NCI-H345 (cell line): Measurements from ENCODE around the gene DNAJC13.

Source experiments
- DNase-seq: peaks from one replicate; lab custom pipeline; 2025; lab: John Stamatoyannopoulos, UW

DNAJC13 gene

DNA sequence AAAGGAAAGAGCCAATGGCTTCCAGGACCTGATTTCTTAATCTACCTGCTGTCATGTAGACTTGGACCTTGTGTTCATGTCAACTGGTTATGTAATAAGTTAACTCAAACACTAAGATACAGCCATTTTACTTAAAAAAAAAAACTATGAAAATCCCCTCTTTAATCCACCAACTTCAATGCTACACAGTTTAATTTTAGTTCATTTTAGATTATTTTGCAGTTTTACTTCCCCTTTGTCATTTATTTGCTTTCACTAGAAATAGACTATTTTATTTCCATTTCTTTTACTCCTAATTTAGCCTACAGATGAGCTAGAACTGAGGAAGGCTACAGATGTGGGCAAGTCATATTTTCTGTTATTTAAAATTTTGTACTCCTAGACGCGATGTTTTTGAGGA lies 10.7 kb upstream of the DNAJC13 start:
- no peak for DNase-seq

DNA sequence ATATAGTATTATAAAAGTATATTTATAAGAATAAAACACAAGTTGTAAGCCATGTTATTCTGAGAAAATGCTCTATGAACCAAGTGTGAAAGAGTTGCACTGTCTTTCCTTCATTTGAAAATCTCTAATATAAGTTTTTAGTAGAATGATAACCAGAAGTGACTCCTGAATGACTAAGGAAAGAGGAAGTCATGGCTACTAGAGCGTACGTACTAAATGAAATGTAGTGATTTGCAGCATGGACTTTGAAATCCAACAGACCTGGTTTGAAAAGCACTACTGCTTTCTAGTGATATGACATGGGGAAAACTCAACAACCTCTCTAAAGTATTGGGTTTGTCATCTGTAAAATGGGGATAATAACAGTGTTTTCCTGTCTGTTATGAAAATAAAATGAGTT lies 10.3 kb upstream of the DNAJC13 start:
- no peak for DNase-seq

DNA sequence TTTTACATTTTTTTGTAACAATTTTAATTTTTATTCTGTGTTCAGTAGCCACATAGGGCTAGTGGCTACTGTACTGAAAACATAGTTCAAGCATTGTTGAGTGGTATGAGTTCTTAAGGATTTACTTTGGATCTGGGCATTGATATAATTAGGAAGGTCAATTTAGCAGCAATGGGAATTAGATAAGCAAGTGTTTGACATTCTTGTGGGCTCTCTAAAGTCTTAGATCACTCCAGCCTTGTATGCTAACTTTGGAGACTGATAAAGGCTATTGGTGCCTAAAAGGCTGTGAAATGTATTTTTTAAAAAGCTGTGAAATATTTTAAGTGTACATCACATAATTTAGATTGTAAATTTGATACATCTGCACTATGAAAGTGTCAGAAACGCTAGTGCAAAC lies 2.5 kb upstream of the DNAJC13 start:
- DNase-seq, result no peak

DNA sequence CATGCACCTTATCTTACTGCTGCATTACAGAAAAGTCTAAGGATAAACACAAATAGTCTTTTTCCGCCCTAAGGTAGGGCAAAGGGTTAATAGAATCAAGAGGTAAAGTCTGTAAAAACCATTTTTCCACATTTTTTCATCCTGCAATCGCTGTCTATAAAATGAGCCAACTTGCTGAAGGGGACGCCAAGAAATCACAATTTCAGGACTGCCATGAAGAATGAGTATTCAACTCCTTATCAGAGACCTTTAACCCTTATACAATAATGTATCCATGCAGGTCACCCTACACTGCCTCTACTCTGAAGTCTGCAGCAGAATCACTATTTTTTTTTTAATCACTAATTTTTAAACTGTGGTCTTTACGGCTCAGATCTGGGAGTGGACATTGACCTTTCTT lies 1.1 kb upstream of the DNAJC13 start:
- no peak for DNase-seq

DNA sequence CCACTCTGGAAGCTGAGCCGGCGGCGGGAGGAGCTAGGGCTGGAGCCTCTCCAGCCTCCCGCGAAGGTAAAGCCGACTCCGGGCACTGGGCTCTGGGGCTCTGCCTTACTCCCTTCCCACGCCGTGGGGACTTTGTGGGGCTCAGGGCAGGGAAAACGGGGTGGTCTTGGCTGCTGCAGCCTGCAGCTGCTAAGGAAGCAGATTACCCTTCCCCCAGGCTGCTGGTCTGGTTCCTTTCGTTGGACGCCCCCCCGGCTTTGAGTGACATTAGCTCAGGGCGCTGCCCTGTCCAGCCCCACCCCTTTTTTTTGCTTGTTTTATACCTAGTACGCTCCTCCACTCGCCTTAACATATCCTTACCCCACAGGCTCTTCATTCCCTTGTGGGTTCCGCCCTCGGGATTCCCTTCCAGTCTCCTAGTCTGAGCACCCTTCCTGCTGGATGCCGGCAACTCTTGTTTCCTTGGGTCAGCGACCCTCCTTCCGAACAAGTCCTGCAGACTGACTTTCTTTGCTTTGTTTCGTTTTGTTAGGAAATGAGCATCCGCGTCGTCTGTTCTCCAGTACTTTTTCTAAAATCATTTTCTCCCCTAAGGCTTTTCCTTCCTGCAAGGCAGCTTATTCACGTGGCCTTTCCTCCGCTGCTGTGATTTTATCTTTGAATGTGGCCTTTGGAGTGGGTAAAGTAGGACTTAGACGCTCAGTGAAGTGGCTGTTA lies 551 bp downstream of the DNAJC13 start:
- DNase-seq, result peak; percentile 21

DNA sequence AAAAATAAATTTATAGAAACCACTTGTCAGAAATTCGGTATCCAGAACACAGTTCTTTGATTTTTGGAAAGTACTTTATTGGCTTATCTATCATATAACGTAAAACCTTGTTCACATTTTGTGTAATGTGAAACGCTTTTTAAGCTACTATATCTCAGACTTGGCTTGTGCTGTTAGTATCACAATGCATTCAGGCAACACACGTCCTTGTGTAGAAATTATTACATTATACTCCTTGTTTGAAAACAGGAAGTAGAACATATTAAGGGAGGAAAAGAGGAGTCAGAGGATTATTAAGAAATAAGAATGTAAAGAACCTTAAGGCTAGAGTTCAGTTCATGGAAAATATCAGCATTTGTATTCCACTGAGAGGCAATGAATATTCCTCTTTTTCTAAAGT lies 1.6 kb downstream of the DNAJC13 start:
- DNase-seq, result no peak

DNA sequence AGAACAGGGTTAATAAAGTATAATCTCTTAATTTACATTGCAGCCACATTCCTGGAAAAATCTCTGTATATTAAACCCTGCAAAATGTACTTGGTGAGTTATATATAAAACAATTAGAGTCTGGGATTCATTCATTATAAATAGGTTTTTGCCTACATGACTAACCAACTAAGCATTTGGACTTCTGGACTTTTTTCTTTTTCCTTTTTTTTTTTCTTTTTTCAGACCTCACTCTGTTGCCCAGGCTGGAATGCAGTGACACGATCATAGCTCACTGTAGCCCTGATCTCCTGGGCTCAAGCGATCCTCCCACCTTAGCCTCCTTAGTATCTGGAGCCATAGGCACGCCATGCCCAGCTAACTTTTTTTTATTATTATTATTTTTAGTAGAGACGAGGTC lies 4.5 kb downstream of the DNAJC13 start:
- DNase-seq, result no peak

DNA sequence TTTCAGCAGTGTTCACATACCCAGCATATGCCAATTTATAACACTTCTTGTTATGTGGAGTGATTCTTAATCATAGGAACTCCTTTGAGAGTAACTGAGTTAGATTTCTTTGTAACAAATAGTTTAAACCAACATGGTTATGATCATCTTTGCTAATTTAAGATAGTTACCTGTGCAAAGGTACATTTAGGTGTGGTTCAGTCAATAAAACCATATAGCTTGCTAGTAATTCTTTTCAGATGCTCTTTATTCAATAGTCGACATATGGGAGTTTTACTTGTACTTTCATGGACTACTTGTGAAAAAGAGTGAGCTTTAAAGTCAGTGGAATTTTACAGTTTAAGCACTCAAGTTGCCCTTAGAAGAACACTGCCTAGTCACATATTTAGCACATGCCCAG lies 5.2 kb downstream of the DNAJC13 start:
- DNase-seq, result no peak

DNA sequence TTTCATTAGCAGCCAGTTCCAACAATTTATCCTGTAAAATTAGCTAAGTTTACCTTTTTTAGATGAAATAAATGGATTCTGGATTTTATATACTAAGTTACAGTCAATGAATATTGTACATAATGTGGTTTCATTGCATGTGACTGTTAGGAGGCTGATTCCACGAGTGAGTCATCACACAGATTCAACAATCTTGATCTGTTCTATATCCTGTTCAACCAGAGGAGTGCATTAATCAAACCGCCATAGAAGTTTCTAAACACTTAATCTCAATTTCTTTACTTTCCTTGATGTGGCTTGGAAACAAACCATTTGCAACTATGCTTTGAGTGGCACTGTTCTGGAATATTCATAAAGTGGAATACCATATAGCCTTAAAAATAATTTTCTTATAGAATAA lies 15.3 kb downstream of the DNAJC13 start:
- no peak for DNase-seq

DNA sequence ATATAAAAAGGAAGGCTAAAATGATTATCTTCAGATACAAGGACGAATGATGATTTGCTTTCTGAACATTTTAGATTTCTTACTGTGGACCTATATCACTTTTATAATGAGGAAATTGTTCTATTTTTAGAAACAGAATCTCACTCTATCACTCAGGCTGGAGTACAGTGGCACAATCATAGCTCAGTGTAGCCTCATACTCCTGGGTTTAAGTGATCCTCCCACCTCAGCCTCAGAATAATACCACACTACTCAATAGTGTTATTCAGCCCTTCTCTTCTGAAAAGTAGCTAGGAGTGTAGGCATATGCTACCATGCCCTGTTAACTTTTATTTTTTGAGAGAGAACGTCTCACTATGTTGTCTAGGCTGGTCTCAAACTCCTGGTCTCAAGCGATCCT lies 15.8 kb downstream of the DNAJC13 start:
- DNase-seq, result no peak

DNA sequence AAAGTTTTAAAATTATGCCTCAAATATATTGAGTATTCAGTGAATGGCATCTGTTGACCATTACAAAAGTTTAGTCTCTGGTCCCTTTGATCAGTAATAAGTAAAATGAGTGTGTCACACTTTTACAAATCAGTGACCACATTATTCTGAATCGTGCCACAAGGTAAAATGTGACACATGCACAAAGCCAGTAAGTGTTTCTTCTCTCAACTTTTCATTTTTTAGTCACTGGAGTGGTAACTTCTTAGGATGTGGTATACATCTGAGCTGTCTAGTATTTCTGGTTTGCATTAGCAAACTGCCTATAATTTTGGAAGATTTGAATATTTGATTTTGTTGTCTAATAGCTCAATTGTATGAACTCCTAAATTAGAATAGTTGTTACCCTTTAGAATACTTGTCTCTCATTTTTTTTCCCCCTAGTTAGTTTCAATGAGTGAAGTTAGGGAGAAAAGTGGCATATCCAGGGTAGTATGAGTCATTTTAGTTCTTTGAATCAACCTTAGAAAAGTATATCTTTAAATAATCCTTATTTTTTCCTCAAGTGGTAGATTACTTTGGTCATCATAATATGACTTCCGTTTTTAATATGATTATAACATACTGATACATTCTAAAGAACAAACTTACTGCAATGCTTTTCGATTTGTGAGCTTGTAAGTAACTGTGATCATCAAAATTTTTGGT lies 18.1 kb downstream of the DNAJC13 start:
- DNase-seq, result no peak

DNA sequence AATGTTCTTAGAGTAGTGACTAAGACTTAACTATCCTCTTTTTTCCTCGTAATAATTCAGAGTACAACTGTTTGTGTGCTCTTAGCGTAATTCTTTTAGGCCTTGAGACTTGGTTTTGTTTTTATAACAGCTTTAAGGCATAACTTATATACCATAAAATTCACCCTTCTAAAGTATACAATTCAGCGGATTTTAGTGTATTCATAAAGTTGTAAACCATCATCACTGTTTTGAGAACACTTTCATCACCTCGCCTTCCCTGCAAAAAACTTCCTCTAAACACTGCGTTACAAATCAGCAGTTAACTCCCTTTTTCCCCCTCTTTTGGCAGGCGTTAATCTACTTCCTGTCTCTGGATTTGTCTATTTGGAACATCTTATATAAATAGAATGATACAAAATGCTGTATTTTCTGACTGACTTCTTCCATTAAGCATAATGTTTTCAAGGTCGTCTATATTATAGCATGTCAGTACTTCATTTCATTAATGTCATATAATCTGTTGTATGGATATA lies 18.7 kb downstream of the DNAJC13 start:
- no peak for DNase-seq

DNA sequence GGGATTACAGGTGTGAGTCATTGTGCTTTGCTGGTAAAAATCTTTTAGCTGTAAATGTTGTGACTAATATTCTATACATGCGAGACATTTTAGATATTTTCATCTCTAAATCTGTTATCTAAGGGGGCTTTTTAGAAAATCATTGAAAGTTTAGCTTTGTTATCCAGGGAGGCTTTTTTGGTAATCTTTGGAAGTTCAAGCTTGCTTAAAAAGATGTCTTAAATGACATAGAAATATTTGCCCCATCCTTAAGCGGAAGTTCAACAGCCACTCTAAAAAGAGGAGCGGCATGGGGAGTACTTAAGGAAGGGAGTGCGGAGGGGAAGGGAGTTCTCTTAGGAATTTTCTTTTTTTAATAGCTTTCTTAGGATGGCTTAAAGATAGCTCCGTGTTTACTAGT lies 26.1 kb downstream of the DNAJC13 start:
- DNase-seq, result no peak

DNA sequence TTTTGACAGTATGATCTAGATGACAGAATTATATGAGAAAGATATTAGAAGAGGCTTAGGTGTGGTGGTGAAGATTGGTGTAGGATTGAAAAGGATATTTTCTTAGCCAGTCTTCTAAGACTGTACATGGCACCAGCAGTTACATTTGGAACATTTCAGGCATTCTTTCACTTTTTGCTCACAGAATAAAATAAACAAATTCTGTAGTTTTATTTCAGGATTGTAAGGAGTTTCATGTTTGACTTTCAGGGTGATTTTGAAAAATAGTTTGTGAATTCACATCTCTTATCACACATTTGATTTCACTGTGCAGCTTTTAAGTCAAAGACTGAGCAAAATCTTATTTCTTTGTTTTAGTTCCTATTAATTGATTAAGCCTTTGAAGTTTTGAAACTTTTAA lies 27.1 kb downstream of the DNAJC13 start:
- DNase-seq, result no peak

DNA sequence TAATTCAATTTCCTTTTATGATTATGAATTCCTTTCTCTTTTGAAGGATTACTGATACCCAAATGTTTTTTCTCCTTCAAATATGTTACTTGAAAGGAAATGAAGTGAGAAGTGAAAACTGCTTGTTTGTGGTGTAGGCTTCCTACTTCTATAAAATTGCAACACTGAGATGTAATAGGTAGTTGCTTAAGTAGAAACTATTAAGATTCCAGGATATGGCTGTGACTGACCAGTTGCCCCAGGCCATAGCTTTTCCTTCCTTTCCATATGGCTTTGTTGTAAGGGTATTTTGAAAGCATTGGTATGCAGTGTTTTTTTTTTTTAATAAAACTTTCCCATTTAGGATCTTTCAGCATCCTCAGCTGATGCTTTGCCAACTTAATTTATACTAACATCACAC lies 28.5 kb downstream of the DNAJC13 start:
- no peak for DNase-seq

DNA sequence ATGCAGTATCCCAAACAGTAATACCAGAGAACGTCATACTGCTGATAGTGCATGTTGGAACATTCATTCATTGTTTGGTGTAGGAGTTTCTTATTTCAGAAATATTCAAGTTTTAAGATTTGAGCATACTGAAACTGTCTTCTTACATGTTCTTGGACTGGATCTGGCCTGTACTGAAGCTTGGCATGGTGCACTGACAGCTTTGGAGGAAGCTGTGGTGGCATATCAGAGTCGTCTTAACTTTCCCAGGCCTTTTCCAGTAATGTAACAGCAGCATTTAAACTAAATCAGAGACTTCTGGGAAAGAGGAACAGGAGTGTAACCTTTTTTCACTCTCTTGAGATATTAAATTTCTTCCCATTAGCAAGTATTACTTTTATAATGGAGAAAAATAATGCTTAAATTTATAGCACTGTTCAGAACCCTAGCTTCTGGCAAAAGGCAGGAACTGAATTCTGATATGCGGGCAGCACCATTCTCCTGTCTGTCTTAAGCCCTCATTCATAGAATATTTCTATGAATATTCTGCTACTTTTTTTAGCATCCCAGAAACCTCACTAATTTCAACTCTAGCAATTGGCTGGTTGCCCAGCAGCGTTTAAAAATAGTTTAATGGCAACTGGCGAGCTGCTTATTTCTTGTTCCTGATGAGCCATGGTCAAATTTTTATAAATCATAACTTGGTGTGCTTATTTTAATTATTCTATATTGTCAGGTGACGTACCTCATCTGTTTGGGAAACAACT lies 31.1 kb downstream of the DNAJC13 start:
- no peak for DNase-seq

DNA sequence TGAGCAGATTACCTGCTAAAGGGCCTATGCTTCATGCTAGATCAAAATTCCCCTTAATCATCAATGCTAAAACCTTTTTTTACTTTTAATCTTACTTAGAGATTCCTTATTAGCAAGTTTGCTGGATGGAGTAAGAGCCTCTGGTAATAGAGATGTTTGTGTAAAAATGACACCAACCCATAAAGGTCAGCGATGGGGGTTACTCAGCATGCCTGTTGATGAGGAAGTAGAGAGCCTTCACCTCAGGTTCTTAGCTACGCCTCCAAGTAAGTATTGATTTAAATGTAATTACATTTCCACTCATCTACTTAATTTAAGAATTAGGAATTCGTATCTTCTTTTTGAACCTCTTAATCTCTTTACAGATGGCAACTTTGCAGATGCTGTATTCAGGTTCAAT lies 38.8 kb downstream of the DNAJC13 start:
- no peak for DNase-seq

DNA sequence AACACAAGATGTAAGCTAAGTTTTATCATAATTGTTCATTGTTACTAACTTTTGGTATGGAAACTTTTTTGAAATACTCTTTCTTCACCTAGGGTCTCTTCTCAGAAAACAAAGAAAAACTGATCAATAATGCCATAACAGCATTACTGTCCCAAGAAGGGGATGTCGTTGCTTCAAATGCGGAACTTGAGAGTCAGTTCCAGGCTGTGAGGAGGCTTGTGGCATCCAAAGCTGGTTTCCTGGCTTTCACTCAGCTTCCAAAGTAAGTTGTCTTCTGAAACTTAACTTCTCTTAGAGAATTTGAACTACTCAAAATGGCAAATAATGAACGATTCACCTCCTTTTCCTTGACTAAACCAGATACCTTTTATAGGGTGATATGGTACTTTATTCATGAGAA lies 39.3 kb downstream of the DNAJC13 start:
- DNase-seq, result no peak

DNA sequence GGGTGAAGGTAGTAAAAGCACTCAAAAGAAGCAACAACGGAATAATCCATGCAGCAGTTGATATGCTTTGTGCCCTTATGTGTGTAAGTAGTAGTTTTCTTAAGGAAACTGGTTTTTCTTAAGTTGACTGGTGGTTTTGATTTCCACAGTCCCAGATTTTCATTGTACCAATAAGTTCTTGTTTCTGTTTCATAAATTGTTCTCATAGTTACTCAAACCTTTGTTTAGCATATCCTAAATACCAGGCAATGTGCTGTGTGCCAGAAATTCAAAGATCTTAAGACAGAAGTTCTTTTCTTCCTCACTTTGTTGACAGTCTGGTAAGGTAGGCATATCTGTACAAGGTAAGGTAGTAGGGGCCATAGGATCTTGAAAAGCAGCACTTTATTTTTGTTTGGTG lies 40.0 kb downstream of the DNAJC13 start:
- no peak for DNase-seq

DNA sequence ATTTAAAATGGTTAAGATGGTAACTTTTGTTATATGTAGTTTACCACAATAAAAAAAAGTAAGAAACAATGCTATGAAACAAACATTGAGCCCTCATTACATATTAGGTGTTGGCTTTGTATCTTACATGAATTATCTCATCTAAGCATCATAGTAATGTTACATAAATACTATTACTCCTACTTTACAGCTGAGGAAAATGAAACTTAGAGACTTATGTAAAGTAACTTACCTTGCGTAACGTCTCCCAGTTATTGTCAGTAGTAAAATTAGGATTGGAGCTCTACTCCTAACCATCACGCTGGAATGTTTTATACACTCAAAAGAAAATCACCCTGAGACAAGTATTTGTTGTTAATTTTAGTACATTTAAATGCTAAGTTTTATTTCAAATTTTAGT lies 42.2 kb downstream of the DNAJC13 start:
- no peak for DNase-seq

DNA sequence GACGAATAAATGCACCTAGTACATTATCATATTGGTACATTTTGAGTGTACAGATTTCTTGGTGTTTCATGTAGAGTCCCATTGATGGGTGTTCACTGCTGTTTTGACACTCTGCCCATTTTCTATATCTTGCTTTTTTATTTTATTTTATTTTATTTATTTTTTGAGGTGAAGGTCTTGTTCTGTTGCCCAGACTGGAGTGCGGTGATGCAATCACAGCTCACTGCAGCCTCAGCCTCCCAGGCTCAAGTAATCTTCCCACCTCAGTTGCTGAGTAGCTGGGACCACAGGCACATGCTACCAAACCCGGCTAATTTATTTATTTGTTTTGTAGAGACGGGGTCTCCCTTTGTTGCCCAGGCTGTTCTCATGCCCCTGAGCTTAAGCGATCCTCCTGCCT lies 44.2 kb downstream of the DNAJC13 start:
- DNase-seq, result no peak

DNA sequence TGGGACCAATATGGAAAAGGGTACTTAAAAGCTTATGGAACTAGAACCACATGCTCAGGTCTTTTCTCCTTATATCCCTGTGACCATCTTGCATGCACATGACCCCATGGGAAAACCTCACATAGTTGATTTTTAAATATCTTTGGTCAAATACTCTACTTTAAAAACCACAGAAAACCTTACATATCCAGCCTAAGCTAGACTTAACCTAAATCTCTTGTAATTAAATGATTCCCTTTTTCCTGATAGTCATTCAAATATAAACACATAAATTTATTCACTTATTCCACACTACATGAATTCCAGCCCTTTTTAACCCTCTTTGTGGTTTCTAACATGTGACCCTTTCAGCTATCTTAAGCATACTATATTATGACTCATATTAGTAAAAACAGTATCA lies 46.8 kb downstream of the DNAJC13 start:
- no peak for DNase-seq

DNA sequence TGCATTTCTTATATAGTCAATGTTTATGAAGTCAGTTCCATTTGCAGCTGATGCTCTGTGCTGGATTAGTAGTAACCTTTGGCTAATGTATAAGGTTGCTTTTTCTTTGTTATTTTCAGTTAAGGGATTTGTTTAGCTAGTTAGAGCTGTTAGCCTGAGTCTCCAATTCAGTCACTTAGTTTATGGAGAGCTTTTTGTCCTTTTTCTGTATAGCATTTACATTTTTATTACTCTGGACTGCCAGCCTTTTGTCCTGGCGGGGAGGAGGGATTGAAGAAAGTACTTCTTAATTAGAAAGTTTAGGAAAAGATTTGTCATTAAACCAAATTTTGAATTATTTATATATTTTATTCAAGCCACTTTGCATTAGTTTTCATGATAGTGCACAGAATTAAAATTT lies 52.0 kb downstream of the DNAJC13 start:
- no peak for DNase-seq
